BLaER1 (cell line): Measurements from ENCODE around the gene PTCH2.
A peak's percentile ranks its signal among the peaks of the same experiment; 100 is the strongest.

Source experiments
- H3K27ac ChIP-seq: shearing (Covaris generic); formaldehyde crosslinking; 2 replicates; pipeline ENCODE4 v1.8.1; 2022
- H3K27me3 ChIP-seq: shearing (Covaris generic); formaldehyde crosslinking; 2 replicates; pipeline ENCODE4 v1.8.1; 2022
- H3K36me3 ChIP-seq: shearing (Covaris generic); formaldehyde crosslinking; 2 replicates; pipeline ENCODE4 v1.8.1; 2022
- H3K4me1 ChIP-seq: shearing (Covaris generic); formaldehyde crosslinking; 2 replicates; pipeline ENCODE4 v1.8.1; 2022
- H3K4me2 ChIP-seq: shearing (Covaris generic); formaldehyde crosslinking; 2 replicates; pipeline ENCODE4 v1.8.1; 2022
- H3K4me3 ChIP-seq: shearing (Covaris generic); formaldehyde crosslinking; 2 replicates; pipeline ENCODE4 v1.8.1; 2022
- H3K9ac ChIP-seq: shearing (Covaris generic); formaldehyde crosslinking; 2 replicates; pipeline ENCODE4 v1.8.1; 2022
- H3K9me3 ChIP-seq: shearing (Covaris generic); formaldehyde crosslinking; 2 replicates; pipeline ENCODE4 v1.8.1; 2022
- H4K20me1 ChIP-seq: shearing (Covaris generic); formaldehyde crosslinking; 2 replicates; pipeline ENCODE4 v1.8.1; 2022
- Cebpa-rat ChIP-seq: shearing (Covaris generic); IDR thresholded peaks from 2 replicates; pipeline ENCODE4 v1.8.1; 2022

Gene PTCH2

GRCh38 chr1:44783697-44784093 lies 59.4 kb downstream of the PTCH2 start:
- H3K9me3 ChIP-seq = no peaks in the 10 kb centered on the region
- peak overlapping the region; percentile 91 for H3K4me2 ChIP-seq
- H3K36me3 ChIP-seq = peaks cover 37% of the 10 kb centered on the region
- no peak for TF ChIP-seq Cebpa-rat
- H4K20me1 ChIP-seq = peaks cover 21% of the 10 kb centered on the region
- H3K27ac ChIP-seq = peak overlapping the region; percentile 81
- H3K4me3 ChIP-seq = peak overlapping the region; percentile 64
- H3K4me1 ChIP-seq = peaks cover 52% of the 10 kb centered on the region
- H3K9ac ChIP-seq = peak overlapping the region; percentile 78
- no peaks in the 10 kb centered on the region for H3K27me3 ChIP-seq

DNA sequence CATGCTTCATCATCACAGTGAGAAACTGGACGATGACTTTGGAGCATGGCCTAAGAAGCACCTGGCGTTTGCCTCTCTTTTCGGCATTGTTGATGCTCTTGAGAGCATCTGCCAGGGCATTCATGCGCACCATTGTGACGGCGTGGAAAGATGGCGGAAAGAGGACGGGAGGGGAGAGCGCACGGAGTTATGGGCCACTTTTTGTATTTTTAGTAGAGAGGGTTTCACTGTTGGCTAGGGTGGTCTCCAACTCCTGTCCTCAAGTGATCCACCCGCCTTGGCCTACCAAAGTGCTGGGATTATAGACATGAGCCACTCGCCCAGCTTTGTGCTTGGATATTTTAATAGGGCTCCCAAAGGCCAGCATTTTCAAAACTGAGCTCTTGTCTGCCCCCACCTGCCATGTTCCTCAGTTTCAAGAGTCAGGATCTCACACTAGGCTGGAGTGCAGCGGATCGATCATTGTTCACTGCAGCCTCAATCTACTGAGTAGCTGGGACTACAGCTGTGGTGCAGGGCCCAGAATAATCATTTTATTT lies 62.4 kb downstream of the PTCH2 start:
- Histone ChIP-seq H3K4me1 (peaks cover 61% of the 10 kb centered on the region), H4K20me1 (peaks cover 49% of the 10 kb centered on the region), H3K4me3 (no peak overlapping the region)

GRCh38 chr1:44778705-44779576 lies 64.1 kb downstream of the PTCH2 start:
- no peaks in the 10 kb centered on the region for H3K9me3 ChIP-seq
- H3K27ac ChIP-seq = no peak overlapping the region
- H3K36me3 ChIP-seq = peaks cover 65% of the 10 kb centered on the region
- peak overlapping the region; percentile 98 for H3K4me2 ChIP-seq
- H3K4me1 ChIP-seq = peaks cover 52% of the 10 kb centered on the region
- no peak for TF ChIP-seq Cebpa-rat
- peaks cover 49% of the 10 kb centered on the region for H4K20me1 ChIP-seq
- H3K27me3 ChIP-seq = no peaks in the 10 kb centered on the region
- H3K4me3 ChIP-seq = 0 out of 2 replicates have a peak overlapping the region, but pooled peaks have one; percentile 96
- H3K9ac ChIP-seq = no peak overlapping the region; the same call in 1 of the 2 replicates

More for the DNA sequence above, 62.4 kb downstream of the PTCH2 start:
- Histone ChIP-seq H3K36me3 (peaks cover 65% of the 10 kb centered on the region), H3K4me2 (no peak overlapping the region), H3K9me3 (no peaks in the 10 kb centered on the region), H3K27ac (no peak overlapping the region), H3K27me3 (no peaks in the 10 kb centered on the region), H3K9ac (no peak overlapping the region)
- no peak for TF ChIP-seq Cebpa-rat

- peaks cover 43% of the 10 kb centered on the region for H3K4me1 ChIP-seq
These were observed 65.0 kb downstream of the PTCH2 start for GRCh38 chr1:44777969-44778635.

GRCh38 chr1:44777547-44777946 lies 65.5 kb downstream of the PTCH2 start:
- peaks cover 65% of the 10 kb centered on the region for H3K36me3 ChIP-seq
- H3K27ac ChIP-seq = peak overlapping the region; percentile 99
- H3K9ac ChIP-seq = peak overlapping the region; percentile 98
- peak overlapping the region; percentile 98 for H3K4me2 ChIP-seq
- peaks cover 38% of the 10 kb centered on the region for H3K4me1 ChIP-seq
- H3K27me3 ChIP-seq = no peaks in the 10 kb centered on the region
- TF ChIP-seq Cebpa-rat = no peak
- peak overlapping the region; percentile 96 for H3K4me3 ChIP-seq
- H3K9me3 ChIP-seq = no peaks in the 10 kb centered on the region
- peaks cover 49% of the 10 kb centered on the region for H4K20me1 ChIP-seq

More at GRCh38 chr1:44777969-44778635, 65.0 kb downstream of the PTCH2 start:
- Histone ChIP-seq H3K4me3 (peak overlapping the region; percentile 96), H3K36me3 (peaks cover 65% of the 10 kb centered on the region), H3K27ac (0 out of 2 replicates have a peak overlapping the region, but pooled peaks have one; percentile 99), H3K4me2 (peak overlapping the region; percentile 98), H3K9ac (peak overlapping the region; percentile 98), H3K9me3 (no peaks in the 10 kb centered on the region), H4K20me1 (peaks cover 49% of the 10 kb centered on the region), H3K27me3 (no peaks in the 10 kb centered on the region)
- no peak for TF ChIP-seq Cebpa-rat

GRCh38 chr1:44776730-44777068 lies 66.4 kb downstream of the PTCH2 start:
- Histone ChIP-seq H3K4me1 (peaks cover 33% of the 10 kb centered on the region), H3K27me3 (no peaks in the 10 kb centered on the region), H3K4me2 (peak overlapping the region; percentile 98), H3K9me3 (no peaks in the 10 kb centered on the region), H3K27ac (peak overlapping the region; percentile 99), H3K9ac (peak overlapping the region; percentile 98), H4K20me1 (peaks cover 49% of the 10 kb centered on the region), H3K36me3 (peaks cover 58% of the 10 kb centered on the region), H3K4me3 (peak overlapping the region; percentile 96)
- TF ChIP-seq Cebpa-rat = no peak

DNA sequence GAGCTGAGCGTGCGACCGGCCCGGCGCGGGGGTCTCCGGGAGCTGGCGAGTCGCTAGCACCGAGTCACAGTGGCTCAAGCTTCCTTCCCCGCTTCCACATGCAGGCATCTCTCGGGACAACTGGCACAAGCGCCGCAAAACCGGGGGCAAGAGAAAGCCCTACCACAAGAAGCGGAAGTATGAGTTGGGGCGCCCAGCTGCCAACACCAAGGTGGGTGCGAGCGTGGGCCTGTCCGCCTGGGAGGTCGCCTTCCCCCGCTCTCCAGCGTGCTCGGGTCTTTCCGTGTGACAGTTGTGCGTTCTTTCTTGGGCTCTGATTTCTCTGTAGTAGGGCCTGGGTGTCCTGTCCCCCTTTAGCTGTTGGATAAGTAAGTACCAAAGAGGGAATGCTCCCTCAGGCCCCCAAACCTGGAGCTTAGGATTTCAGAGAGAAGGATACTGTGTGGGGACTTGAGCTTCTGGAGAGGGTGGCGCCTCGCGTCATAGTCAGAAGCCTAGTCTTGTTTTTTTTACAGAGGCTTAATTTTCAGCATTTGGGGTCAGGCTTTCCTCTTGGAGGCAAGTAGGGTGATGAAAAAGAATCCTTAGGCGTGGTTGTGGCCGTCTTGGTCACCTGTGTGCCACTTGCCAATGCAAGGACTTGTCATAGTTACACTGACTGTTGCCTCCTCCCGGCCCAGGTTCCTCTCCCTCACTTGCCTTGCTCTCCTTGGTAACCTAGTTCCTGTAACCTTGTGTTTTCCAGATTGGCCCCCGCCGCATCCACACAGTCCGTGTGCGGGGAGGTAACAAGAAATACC lies 66.9 kb downstream of the PTCH2 start:
- H3K27ac ChIP-seq = peak overlapping the region; percentile 99
- no peaks in the 10 kb centered on the region for H3K27me3 ChIP-seq
- TF ChIP-seq Cebpa-rat = no peak
- H3K36me3 ChIP-seq = peaks cover 52% of the 10 kb centered on the region
- H3K9me3 ChIP-seq = no peaks in the 10 kb centered on the region
- peak overlapping the region; percentile 96 for H3K4me3 ChIP-seq
- peaks cover 49% of the 10 kb centered on the region for H4K20me1 ChIP-seq
- peak overlapping the region; percentile 98 for H3K9ac ChIP-seq
- peaks cover 33% of the 10 kb centered on the region for H3K4me1 ChIP-seq
- H3K4me2 ChIP-seq = peak overlapping the region; percentile 98

DNA sequence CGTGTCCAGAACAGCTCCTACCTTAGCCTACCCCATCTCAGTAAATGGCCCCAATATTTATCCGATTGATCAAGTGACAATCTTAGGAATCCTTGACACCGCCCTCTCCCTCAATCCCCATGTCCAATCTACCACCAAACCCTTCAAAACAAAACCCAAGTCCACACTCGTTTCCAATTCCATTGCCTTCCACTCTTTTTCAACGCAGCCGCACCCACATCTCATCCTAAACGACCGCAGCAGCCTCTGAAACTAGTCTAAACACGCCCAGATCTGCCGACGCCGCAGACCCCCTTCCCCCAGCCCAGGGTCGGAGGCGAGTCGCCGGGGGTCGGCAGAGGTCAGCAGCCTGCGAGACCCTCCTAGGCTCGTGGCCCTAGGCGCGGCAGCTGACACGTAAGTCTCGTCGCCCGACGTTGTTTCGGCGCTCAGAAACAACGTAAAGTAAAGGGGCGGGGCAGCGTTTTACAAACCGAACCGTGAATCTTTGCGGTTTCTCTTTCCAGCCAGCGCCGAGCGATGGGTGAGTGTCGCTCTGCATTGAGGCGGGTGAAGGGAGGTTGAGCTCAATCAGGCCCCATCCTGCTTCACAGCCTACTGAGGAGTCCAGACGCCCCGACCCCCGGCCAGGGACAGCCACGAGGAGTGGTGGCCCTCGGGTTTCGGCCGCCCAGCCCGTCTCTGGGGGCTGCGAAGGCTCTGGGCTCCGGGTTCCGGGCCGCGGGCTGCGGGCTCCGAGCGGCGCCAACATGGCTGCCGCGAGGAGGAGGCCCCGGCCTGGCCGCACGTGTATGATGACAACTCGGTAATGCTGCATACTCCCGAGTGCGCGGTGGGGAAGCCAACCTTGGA lies 67.7 kb downstream of the PTCH2 start, which contains the start of gene RPS8:
Gene RPS8 (plus strand): TSS at position 463 of the 852 bp plus-strand sequence. CDS start 57 bp downstream, at position 520.
- peak within 1 kb of the TSS; percentile 98 for H3K4me2 ChIP-seq
- peaks cover 44% of the 10 kb centered on the region for H4K20me1 ChIP-seq
- no peak for TF ChIP-seq Cebpa-rat
- peak within 1 kb of the TSS; percentile 98 for H3K9ac ChIP-seq
- H3K9me3 ChIP-seq = no peaks in the 10 kb centered on the region
- H3K27me3 ChIP-seq = no peaks in the 10 kb centered on the region
- H3K4me3 ChIP-seq = peak within 1 kb of the TSS; percentile 96
- H3K36me3 ChIP-seq = peaks cover 44% of the 10 kb centered on the region
- peak within 1 kb of the TSS; percentile 99 for H3K27ac ChIP-seq
- H3K4me1 ChIP-seq = peaks cover 33% of the 10 kb centered on the region
